PC-9 (cell line): ENCODE results near the gene KIF16B. TPM values are rescaled to one million over a fixed set of nuclear protein-coding genes. Genes with fewer than 3 reads are reported as not detected.

Source experiments
- BruUV-seq: library from RNA; stranded (reverse); fragments of 400-500 nt; replicated peaks from 2 replicates; lab custom pipeline; 2021; lab: Mats Ljungman, UMichigan
- CTCF ChIA-PET: fragments of 300-600 bp; sonication (Branson Sonifier 250); formaldehyde crosslinking; loops from one replicate; lab custom pipeline; 2022; ENCODE audit warnings: antibody characterized with exemption; lab: Charles Lee
- POLR2A ChIA-PET: fragments of 300-600 bp; sonication (Branson Sonifier 250); formaldehyde crosslinking; loops from one replicate; lab custom pipeline; 2022; ENCODE audit warnings: antibody characterized with exemption; ENCODE audit not compliant: unreplicated experiment; lab: Charles Lee
- DNase-seq, 2 experiments: peaks; one replicate each; pipeline versions ENCODE4 v3.0.0 to v3.0.0-alpha.2; 2015 to 2022; ENCODE audit warnings: mixed read lengths in 1 of 2
- H2AFZ ChIP-seq: fragments of 200-600 bp; sonication (generic); 2 replicates; pipeline ENCODE4 v1.8.1; 2017; ENCODE audit warnings: antibody characterized with exemption
- H3F3A ChIP-seq: fragments of 200-600 bp; sonication (generic); 2 replicates; pipeline ENCODE4 v1.8.1; 2017; ENCODE audit warnings: antibody characterized with exemption, mild to moderate bottlenecking, low read depth; ENCODE audit not compliant: insufficient read depth
- H3K27ac ChIP-seq: fragments of 200-600 bp; sonication (generic); 2 replicates; pipeline ENCODE4 v1.6.1; 2016; ENCODE audit warnings: mixed run types
- H3K27me3 ChIP-seq: fragments of 200-600 bp; sonication (generic); 2 replicates; pipeline ENCODE4 v1.6.1; 2016; ENCODE audit warnings: low read depth, mixed run types; ENCODE audit not compliant: insufficient read depth
- H3K36me3 ChIP-seq: fragments of 200-600 bp; sonication (generic); 2 replicates; pipeline ENCODE4 v1.6.1; 2016; ENCODE audit warnings: low read depth, mixed run types
- H3K4me1 ChIP-seq: fragments of 200-600 bp; sonication (generic); replicated peaks from 2 replicates; pipeline ENCODE4 v1.6.1; 2016; ENCODE audit warnings: mixed run types; ENCODE audit not compliant: insufficient read depth
- H3K4me2 ChIP-seq: fragments of 200-600 bp; sonication (generic); 2 replicates; pipeline ENCODE4 v1.6.1; 2017; ENCODE audit warnings: mixed run types
- H3K4me3 ChIP-seq: fragments of 200-600 bp; sonication (generic); 2 replicates; pipeline ENCODE4 v1.6.1; 2016; ENCODE audit warnings: mixed run types
- H3K79me2 ChIP-seq: fragments of 200-600 bp; sonication (generic); 2 replicates; pipeline ENCODE4 v1.6.1; 2017; ENCODE audit warnings: low read depth, mixed run types
- H3K9me2 ChIP-seq: fragments of 200-600 bp; sonication (generic); 2 replicates; pipeline ENCODE4 v1.8.1; 2017; ENCODE audit warnings: mild to moderate bottlenecking; ENCODE audit not compliant: insufficient read depth
- H3K9me3 ChIP-seq: fragments of 200-600 bp; sonication (generic); 2 replicates; pipeline ENCODE4 v1.8.1; 2016; ENCODE audit warnings: low read depth; ENCODE audit not compliant: insufficient read depth
- H4K20me1 ChIP-seq: fragments of 200-600 bp; sonication (generic); 2 replicates; pipeline ENCODE4 v1.8.1; 2017; ENCODE audit not compliant: insufficient read depth
- CTCF ChIP-seq: fragments of 200-600 bp; sonication (generic); conservative IDR thresholded peaks from 2 replicates; pipeline ENCODE4 v1.6.1; 2017; ENCODE audit warnings: mixed run types, antibody characterized with exemption, mild to moderate bottlenecking, moderate library complexity
- EZH2 ChIP-seq: fragments of 200-600 bp; sonication (generic); IDR thresholded peaks from 2 replicates; pipeline ENCODE4 v1.8.0; 2017; ENCODE audit warnings: antibody characterized with exemption, low read depth
- intact Hi-C: fragments of 100-400 bp; cut with micrococcal nuclease; formaldehyde crosslinking; loops from one replicate; pipeline ENCODE4 v1.10.0; 2022; ENCODE audit not compliant: unreplicated experiment
- total RNA-seq: library from RNA; stranded (reverse); gene quantifications from 2 replicates; pipeline ENCODE4 v1.2.3, GENCODE V29; 2021

The KIF16B gene
- total RNA-seq, 1 experiment from 2014 or later = 17.6 TPM

GRCh38 chr20:16469395-16469905, 103.8 kb downstream of the KIF16B start:
- BruUV-seq = no TSS peak
- DNase-seq = no peak
- Histone ChIP-seq H3K4me3 (no peak overlapping the region), H3K27ac (no peak overlapping the region), H4K20me1 (no peaks in the 10 kb centered on the region), H3K9me2 (no peaks in the 10 kb centered on the region), H2AFZ (no peak overlapping the region), H3F3A (peaks cover 12% of the 10 kb centered on the region; the same call in 1 of the 2 replicates), H3K4me2 (no peak overlapping the region), H3K36me3 (no peaks in the 10 kb centered on the region; the same call in 1 of the 2 replicates), H3K9me3 (no peaks in the 10 kb centered on the region), H3K4me1 (peaks cover 23% of the 10 kb centered on the region), H3K79me2 (no peaks in the 10 kb centered on the region), H3K27me3 (no peaks in the 10 kb centered on the region)
- no peak for TF ChIP-seq CTCF
- TF ChIP-seq EZH2 = no peak
- POLR2A ChIA-PET = no interaction called here
- CTCF ChIA-PET = interaction anchor here (0.6 kb wide), 1 partner anchor 1361 kb away, joined by 4 read pairs; no protein-coding TSS in a partner anchor
- intact Hi-C loops = no loop called here

GRCh38 chr20:16462711-16463110, 110.5 kb downstream of the KIF16B start:
- H3K36me3 ChIP-seq = no peaks in the 10 kb centered on the region
- H3K4me3 ChIP-seq = no peak overlapping the region
- H3K9me2 ChIP-seq = no peaks in the 10 kb centered on the region
- H3K4me2 ChIP-seq = no peak overlapping the region
- H3K79me2 ChIP-seq = no peaks in the 10 kb centered on the region
- BruUV-seq = no TSS peak
- no peaks in the 10 kb centered on the region for H3F3A ChIP-seq
- H3K4me1 ChIP-seq = no peaks in the 10 kb centered on the region
- TF ChIP-seq CTCF = no peak
- TF ChIP-seq EZH2 = no peak
- no peak for DNase-seq
- H3K9me3 ChIP-seq = no peaks in the 10 kb centered on the region
- CTCF ChIA-PET = no interaction called here
- H3K27me3 ChIP-seq = no peaks in the 10 kb centered on the region
- POLR2A ChIA-PET = no interaction called here
- no peaks in the 10 kb centered on the region for H4K20me1 ChIP-seq
- no peak overlapping the region for H2AFZ ChIP-seq
- intact Hi-C loops = no loop called here
- no peak overlapping the region for H3K27ac ChIP-seq

- no peaks in the 10 kb centered on the region for H3F3A ChIP-seq
- H3K4me3 ChIP-seq = no peak overlapping the region
- no peak overlapping the region for H3K27ac ChIP-seq
- H3K27me3 ChIP-seq = no peaks in the 10 kb centered on the region
- no peaks in the 10 kb centered on the region for H3K4me1 ChIP-seq
- no peak overlapping the region for H2AFZ ChIP-seq
- no TSS peak for BruUV-seq
- ChIA-PET POLR2A (no interaction called here), CTCF (interaction anchor here (0.6 kb wide), 1 partner anchor 253 kb away, joined by 3 read pairs; no protein-coding TSS in a partner anchor)
- H3K9me2 ChIP-seq = no peaks in the 10 kb centered on the region
- intact Hi-C loops = no loop called here
- no peak overlapping the region for H3K4me2 ChIP-seq
- H3K9me3 ChIP-seq = no peaks in the 10 kb centered on the region
- H3K79me2 ChIP-seq = no peaks in the 10 kb centered on the region
- no peaks in the 10 kb centered on the region for H4K20me1 ChIP-seq
- H3K36me3 ChIP-seq = no peaks in the 10 kb centered on the region
- TF ChIP-seq CTCF (no peak), EZH2 (no peak)
- no peak for DNase-seq
These were observed 114.1 kb downstream of the KIF16B start for GRCh38 chr20:16459019-16459700.
